Measurements from ENCODE around the gene PRIM2. TPM values are rescaled to one million over a fixed set of nuclear protein-coding genes. Genes with fewer than 3 reads are reported as not detected.
"Not testable (repeated sequence)": the region's sequence is repeated elsewhere in the genome, so short reads cannot be mapped to it uniquely, and the experiment has no call there.

Gene PRIM2
- total and polyA plus RNA-seq, 2 of the 8 experiments (the other 6 are each of a cell fraction or from before 2014, with no cell fraction given): 20.8 to 46.8 TPM

GRCh38 chr6:57469072-57469471 lies 151.6 kb downstream of the PRIM2 start (continued):
- TF ChIP-seq TAF7 (optimal IDR thresholded peaks at IDR 0.05; ENCODE audit: borderline replicate concordance, low read depth, low read length): no peak

GRCh38 chr6:57470148-57470547 lies 152.7 kb downstream of the PRIM2 start:
- H3K9me3 ChIP-seq (ENCODE audit: insufficient read depth in 2 of 2, low read depth in 1 of 2, low read length in 1 of 2); H3K79me1 ChIP-seq (ENCODE audit: low read depth, low read length); POLR2A ChIA-PET (ENCODE audit: partially characterized antibody); H3K4ac ChIP-seq (replicated peaks; ENCODE audit: insufficient read length, low read depth, low read length); H3K27ac ChIP-seq (ENCODE audit: low read depth, low read length); H3K4me1 ChIP-seq (replicated peaks in 1 of 4; ENCODE audit: control insufficient read depth in 3 of 4, insufficient read depth in 4 of 4, low read length in 3 of 4); H4K20me1 ChIP-seq (replicated peaks in 1 of 2; ENCODE audit: control insufficient read depth in 1 of 2, insufficient read depth in 2 of 2, low read length in 2 of 2); H2BK12ac ChIP-seq (ENCODE audit: low read depth, low read length); H4K8ac ChIP-seq (ENCODE audit: extremely low read depth, insufficient read depth, low read length); DNase-seq (ENCODE audit: low read depth in 1 of 2, low spot score in 2 of 2); H3K9ac ChIP-seq (replicated peaks in 1 of 4; ENCODE audit: extremely low read depth in 1 of 4, low read depth in 3 of 4, low read length in 3 of 4); H3K23me2 ChIP-seq (ENCODE audit: low read depth, low read length); H2BK5ac ChIP-seq (ENCODE audit: low read depth, low read length); H2BK120ac ChIP-seq (replicated peaks; ENCODE audit: low read depth, low read length); H3K27me3 ChIP-seq (replicated peaks in 1 of 4; ENCODE audit: control insufficient read depth in 3 of 4, extremely low read depth in 1 of 4, insufficient read depth in 3 of 4, low read length in 3 of 4); H2BK15ac ChIP-seq (ENCODE audit: low read length); H4K91ac ChIP-seq (replicated peaks; ENCODE audit: insufficient read length, low read length); H2BK20ac ChIP-seq (ENCODE audit: low read length); H2AFZ ChIP-seq (ENCODE audit: low read length); H3K4me2 ChIP-seq (ENCODE audit: insufficient read depth in 1 of 2, low read depth in 2 of 2, low read length in 2 of 2); H4K5ac ChIP-seq (ENCODE audit: insufficient read length, low read depth, low read length); H3K18ac ChIP-seq (ENCODE audit: extremely low read depth, low read length); H3K14ac ChIP-seq (ENCODE audit: insufficient read length); H3K56ac ChIP-seq (replicated peaks; ENCODE audit: insufficient read length, low read depth, low read length); H3K4me3 ChIP-seq (ENCODE audit: extremely low read depth in 1 of 4, insufficient read depth in 2 of 4, low read depth in 3 of 4, low read length in 4 of 4); CTCF ChIA-PET (ENCODE audit: partially characterized antibody); H3K36me3 ChIP-seq (ENCODE audit: control insufficient read depth in 2 of 4, insufficient read depth in 4 of 4, low read length in 3 of 4); H2AK5ac ChIP-seq (ENCODE audit: low read depth, low read length); H3K23ac ChIP-seq (ENCODE audit: insufficient read length): not testable (repeated sequence)
- 61% methylated on average over 3 of the region's 4 CpGs; no CpG with 5 or more reads in 1 of the 2 experiments for WGBS, 2 experiments (ENCODE audit: extremely low coverage in 1 of 2, insufficient coverage in 1 of 2, insufficient read length in 1 of 2, insufficient replicate concordance in 2 of 2, low coverage in 1 of 2, low lambda C conversion rate in 2 of 2, missing lambda C conversion rate in 1 of 2)
- peak; percentile 24 for FAIRE-seq
- peaks cover 0 to 17% of the 10 kb centered on the region in 2 experiments; a peak in 1 of 4 replicates for H3K79me2 ChIP-seq (ENCODE audit: control insufficient read depth in 1 of 2, insufficient read depth in 2 of 2, low read length in 2 of 2)

All from H1 (cell line).